HG02588 (cell line): ENCODE data around the gene PALM3.

ENCODE experiments used
- ATAC-seq: cut with Tn5 transposase; IDR thresholded peaks from one replicate; pipeline ENCODE4 v1.9.1; 2021; ENCODE audit warnings: mild to moderate bottlenecking, moderate library complexity; ENCODE audit not compliant: unreplicated experiment

The PALM3 gene

GRCh38 chr19:14089662-14090508 is 28.0 kb upstream of the PALM3 start:
- no peak for ATAC-seq

- no peak for ATAC-seq
Measured at GRCh38 chr19:14089412-14089661, 27.5 kb upstream of the PALM3 start.

- no peak for ATAC-seq
Measured at GRCh38 chr19:14088634-14089411, 26.9 kb upstream of the PALM3 start.

- ATAC-seq, result no peak
Measured at GRCh38 chr19:14086098-14086497, 24.2 kb upstream of the PALM3 start.

- ATAC-seq, result no peak
Measured at GRCh38 chr19:14085309-14085995, 23.6 kb upstream of the PALM3 start, which contains the start of gene C19orf67. TSS of gene C19orf67 (minus strand) at chr19:14085783. CDS start at chr19:14085627, 156 bp downstream.

GRCh38 chr19:14082675-14082960 is 20.7 kb upstream of the PALM3 start:
- ATAC-seq, result no peak

GRCh38 chr19:14081797-14082674 is 20.2 kb upstream of the PALM3 start:
- peak; percentile 29 for ATAC-seq

GRCh38 chr19:14080887-14081796 is 19.3 kb upstream of the PALM3 start:
- peak; percentile 73 for ATAC-seq

GRCh38 chr19:14078411-14078810 is 16.5 kb upstream of the PALM3 start:
- ATAC-seq, result no peak

GRCh38 chr19:14073925-14074838 is 12.3 kb upstream of the PALM3 start:
- no peak for ATAC-seq

- peak; percentile 42 for ATAC-seq
Measured at GRCh38 chr19:14073261-14073924, 11.5 kb upstream of the PALM3 start.

GRCh38 chr19:14072535-14073260 is 10.8 kb upstream of the PALM3 start, which contains the start of gene MISP3:
TSS of gene MISP3 (plus strand) at chr19:14072786. CDS start at chr19:14073310, 524 bp downstream.
- ATAC-seq, result peak; percentile 3

GRCh38 chr19:14070268-14071050 is 8.6 kb upstream of the PALM3 start:
- ATAC-seq, result no peak

GRCh38 chr19:14066134-14066533 is 4.3 kb upstream of the PALM3 start:
- no peak for ATAC-seq

GRCh38 chr19:14063105-14063504 is 1.2 kb upstream of the PALM3 start:
- no peak for ATAC-seq

GRCh38 chr19:14062558-14062855 is 631 bp upstream of the PALM3 start:
- ATAC-seq, result no peak
